Spleen (tissue), 13 donors: ENCODE results near the gene FAM117B. TPM values are rescaled to one million over a fixed set of nuclear protein-coding genes. Genes with fewer than 3 reads are reported as not detected.
A peak's percentile ranks its signal among the peaks of the same experiment; 100 is the strongest.

Experiments
- DNase-seq: peaks from one replicate; pipeline ENCODE4 v3.0.0-alpha.2; 2020
- H3K27ac ChIP-seq, 8 donors: fragments of 200-600 bp; sonication (generic) in 7 of 8; 1 replicate in 4 of 8; 2 replicates in 4 of 8; pipeline versions ENCODE4 v1.5.0 to v1.8.0; 2016 to 2021; ENCODE audit warnings: inconsistent platforms in 4 of 8, mild to moderate bottlenecking in 4 of 8, moderate library complexity in 1 of 8
- H3K27me3 ChIP-seq, 7 donors: fragments of 200-600 bp; sonication (generic) in 6 of 7; replicated peaks in 1 of 7; 1 replicate in 4 of 7; 2 replicates in 3 of 7; pipeline versions ENCODE4 v1.5.0 to v1.8.0; 2016 to 2021; ENCODE audit warnings: inconsistent platforms in 3 of 7, mild to moderate bottlenecking in 1 of 7
- H3K36me3 ChIP-seq, 6 donors: fragments of 200-600 bp; sonication (generic) in 5 of 6; 1 replicate in 4 of 6; 2 replicates in 2 of 6; pipeline versions ENCODE4 v1.5.0 to v1.8.0; 2016 to 2021; ENCODE audit warnings: inconsistent platforms in 2 of 6
- H3K4me1 ChIP-seq, 6 donors: fragments of 200-600 bp; sonication (generic) in 5 of 6; 1 replicate in 3 of 6; 2 replicates in 3 of 6; pipeline versions ENCODE4 v1.5.0 to v1.8.0; 2016 to 2021; ENCODE audit warnings: inconsistent platforms in 3 of 6
- H3K4me3 ChIP-seq, 8 donors: fragments of 200-600 bp; sonication (generic) in 7 of 8; 1 replicate in 4 of 8; 2 replicates in 4 of 8; pipeline versions ENCODE4 v1.5.0 to v1.8.0; 2016 to 2021; ENCODE audit warnings: inconsistent platforms in 4 of 8, mild to moderate bottlenecking in 4 of 8, moderate library complexity in 2 of 8
- H3K9me3 ChIP-seq, 8 donors: fragments of 200-600 bp; sonication (generic) in 7 of 8; 1 replicate in 4 of 8; 2 replicates in 4 of 8; pipeline versions ENCODE4 v1.5.0 to v1.8.0; 2016 to 2021; ENCODE audit warnings: inconsistent platforms in 4 of 8
- POLR2A ChIP-seq, 3 donors: fragments of 450-650 bp; IDR thresholded peaks; one replicate each; pipeline ENCODE4 v1.5.1; 2017; ENCODE audit warnings: antibody characterized with exemption in 3 of 3, mild to moderate bottlenecking in 1 of 3
- POLR2AphosphoS5 ChIP-seq, 3 donors: sonication (generic); formaldehyde crosslinking; IDR thresholded peaks; one replicate each; pipeline ENCODE4 v1.5.1; 2017; ENCODE audit warnings: antibody characterized with exemption in 3 of 3
- WGBS, 5 donors: extraction: QIAGEN DNeasy Blood & Tissue Kit in 3 of 5; methylation state at CpG; one replicate each; pipeline versions ENCODE4 v1.1.5 to v1.1.7; 2013 to 2018; 5-methylcytosine and 5-hydroxymethylcytosine counted together
- intact Hi-C: fragments of 100-400 bp; cut with DNase I; formaldehyde crosslinking; loops from one replicate; pipeline ENCODE4 v1.15.0; 2023; ENCODE audit warnings: low total_unique reads
- long read RNA-seq, 2 donors: transcript quantifications; one replicate each; lab custom pipeline, GENCODE V29; 2026
- polyA plus RNA-seq, 3 donors: library from polyadenylated mRNA; stranded (reverse); fragments of 200-250 nt; gene quantifications; one replicate each; pipeline ENCODE4 v1.2.1, GENCODE V29; 2013
- total RNA-seq, 7 donors: library from RNA; depleted of rRNA in 3 of 7; stranded (reverse); fragments of >200 nt in 3 of 7; fragmentation: NEBNext Ultra II Directional in 4 of 7; extraction: Animal tissue kit (Norgen Biotek cat#: 25700) in 4 of 7; gene quantifications; one replicate each; pipeline versions ENCODE4 v1.1.0 to v1.2.1, GENCODE V29; 2016 to 2021
- TF ChIP-seq, protein P1 (sequence below), 11 experiments: fragments of 200-600 bp in 7 of 11; fragments of 450-650 bp in 4 of 11; sonication (generic) in 4 of 11; IDR thresholded peaks in 8 of 11; conservative IDR thresholded peaks in 3 of 11; 1 replicate in 7 of 11; 2 replicates in 4 of 11; pipeline versions ENCODE4 v1.4.0 to v1.8.0; 2016 to 2021; ENCODE audit warnings: antibody characterized with exemption in 11 of 11, inconsistent platforms in 4 of 11, mild to moderate bottlenecking in 1 of 11
- donor health status: healthy with polysubstance abuse.
- donor health status: DM: no; HTN: no; CAD: no; lungs with moderate emphysema.
- donor health status: DM: no; HTN: no; CAD: no.
- donor health status: Bipolar disorder and iron deficiency.
- donor health status: healthy.
- donor health status: DM: no; HTN: no; CAD: no.
- donor health status: DM: yes; HTN: yes; CAD: no.

FAM117B gene
- total RNA-seq = 10 to 100 TPM; 10.2 to 28.0 (median 16.8) TPM
- polyA plus RNA-seq = 1 to 10 TPM; 4.8 to 6.7 (median 5.6) TPM
- long read RNA-seq, donor 1 = 0 reads
- long read RNA-seq, donor 2, partial matches to known transcripts = 8 of 8 reads
- long read RNA-seq, donor 2, other reads (novel, unspliced or antisense) = 0 of 8 reads

DNA sequence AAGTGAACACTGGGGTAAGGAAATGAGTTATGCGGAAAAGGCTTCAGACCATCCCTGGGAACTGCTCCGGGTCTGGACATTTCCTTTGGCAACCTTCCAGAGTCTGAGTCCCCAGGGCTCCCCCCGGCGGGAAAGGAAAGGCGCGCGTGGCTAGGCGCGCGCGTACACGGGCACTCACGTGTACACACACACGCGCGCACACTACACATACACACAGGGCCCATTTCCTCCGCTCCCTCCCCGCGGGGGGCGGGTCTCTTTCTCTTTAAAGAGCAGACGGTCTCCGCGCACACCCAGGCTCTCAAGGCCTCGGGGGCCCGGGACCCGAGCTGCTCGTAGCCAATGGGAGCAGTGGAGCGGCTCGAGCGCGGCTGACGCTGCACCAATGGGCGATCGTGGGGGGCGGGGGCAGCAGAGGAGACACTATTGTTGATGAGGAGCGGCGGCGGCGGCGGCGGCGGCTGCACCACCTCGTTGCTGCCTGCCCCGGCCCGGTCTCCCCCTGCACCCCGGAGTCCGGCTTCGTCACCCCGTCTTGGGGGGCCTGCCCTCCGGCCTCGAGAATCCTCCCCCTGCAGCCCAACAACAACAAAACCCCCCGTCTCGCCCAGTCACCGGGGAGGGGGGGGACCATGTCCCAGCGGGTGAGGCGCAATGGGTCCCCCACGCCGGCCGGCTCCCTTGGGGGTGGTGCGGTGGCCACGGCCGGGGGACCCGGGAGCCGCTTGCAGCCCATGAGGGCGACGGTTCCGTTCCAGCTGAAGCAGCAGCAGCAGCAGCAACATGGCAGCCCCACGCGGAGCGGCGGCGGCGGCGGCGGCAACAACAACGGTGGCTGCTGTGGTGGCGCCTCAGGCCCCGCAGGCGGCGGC lies at the start of gene FAM117B:
Gene FAM117B, plus strand, starts transcription at position 414 of the 872 bp plus-strand sequence. Its CDS starts 219 bp downstream, at position 633.
- no peaks in the 10 kb centered on the region for H3K36me3 ChIP-seq
- intact Hi-C loops = no loop called here
- WGBS, 5 donors = 0 to 1% (median 1%) methylated on average over 27 to 79 of the region's 80 CpGs
- H3K9me3 ChIP-seq = no peaks in the 10 kb centered on the region
- H3K4me3 ChIP-seq = peak within 1 kb of the TSS; percentile 93 to 100 (median 98)
- DNase-seq = peak; percentile 100
- H3K27me3 ChIP-seq = no peaks in the 10 kb centered on the region
- TF ChIP-seq, protein P1, sequence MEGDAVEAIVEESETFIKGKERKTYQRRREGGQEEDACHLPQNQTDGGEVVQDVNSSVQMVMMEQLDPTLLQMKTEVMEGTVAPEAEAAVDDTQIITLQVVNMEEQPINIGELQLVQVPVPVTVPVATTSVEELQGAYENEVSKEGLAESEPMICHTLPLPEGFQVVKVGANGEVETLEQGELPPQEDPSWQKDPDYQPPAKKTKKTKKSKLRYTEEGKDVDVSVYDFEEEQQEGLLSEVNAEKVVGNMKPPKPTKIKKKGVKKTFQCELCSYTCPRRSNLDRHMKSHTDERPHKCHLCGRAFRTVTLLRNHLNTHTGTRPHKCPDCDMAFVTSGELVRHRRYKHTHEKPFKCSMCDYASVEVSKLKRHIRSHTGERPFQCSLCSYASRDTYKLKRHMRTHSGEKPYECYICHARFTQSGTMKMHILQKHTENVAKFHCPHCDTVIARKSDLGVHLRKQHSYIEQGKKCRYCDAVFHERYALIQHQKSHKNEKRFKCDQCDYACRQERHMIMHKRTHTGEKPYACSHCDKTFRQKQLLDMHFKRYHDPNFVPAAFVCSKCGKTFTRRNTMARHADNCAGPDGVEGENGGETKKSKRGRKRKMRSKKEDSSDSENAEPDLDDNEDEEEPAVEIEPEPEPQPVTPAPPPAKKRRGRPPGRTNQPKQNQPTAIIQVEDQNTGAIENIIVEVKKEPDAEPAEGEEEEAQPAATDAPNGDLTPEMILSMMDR (IDR thresholded peaks at IDR 0.05 in 8 of 11, conservative IDR thresholded peaks at IDR 0.05 in 3 of 11) = peak in 2 of 11 experiments; percentile 3 to 29
- peak; percentile 27 to 88 (median 43) for TF ChIP-seq POLR2A (IDR thresholded peaks at IDR 0.05)
- peak; percentile 93 to 98 (median 97) for TF ChIP-seq POLR2AphosphoS5 (IDR thresholded peaks at IDR 0.05)
- H3K4me1 ChIP-seq = peaks cover 17 to 64% (median 44%) of the 10 kb centered on the region in 6 donors
- peak within 1 kb of the TSS; percentile 92 to 99 (median 96) for H3K27ac ChIP-seq

DNA sequence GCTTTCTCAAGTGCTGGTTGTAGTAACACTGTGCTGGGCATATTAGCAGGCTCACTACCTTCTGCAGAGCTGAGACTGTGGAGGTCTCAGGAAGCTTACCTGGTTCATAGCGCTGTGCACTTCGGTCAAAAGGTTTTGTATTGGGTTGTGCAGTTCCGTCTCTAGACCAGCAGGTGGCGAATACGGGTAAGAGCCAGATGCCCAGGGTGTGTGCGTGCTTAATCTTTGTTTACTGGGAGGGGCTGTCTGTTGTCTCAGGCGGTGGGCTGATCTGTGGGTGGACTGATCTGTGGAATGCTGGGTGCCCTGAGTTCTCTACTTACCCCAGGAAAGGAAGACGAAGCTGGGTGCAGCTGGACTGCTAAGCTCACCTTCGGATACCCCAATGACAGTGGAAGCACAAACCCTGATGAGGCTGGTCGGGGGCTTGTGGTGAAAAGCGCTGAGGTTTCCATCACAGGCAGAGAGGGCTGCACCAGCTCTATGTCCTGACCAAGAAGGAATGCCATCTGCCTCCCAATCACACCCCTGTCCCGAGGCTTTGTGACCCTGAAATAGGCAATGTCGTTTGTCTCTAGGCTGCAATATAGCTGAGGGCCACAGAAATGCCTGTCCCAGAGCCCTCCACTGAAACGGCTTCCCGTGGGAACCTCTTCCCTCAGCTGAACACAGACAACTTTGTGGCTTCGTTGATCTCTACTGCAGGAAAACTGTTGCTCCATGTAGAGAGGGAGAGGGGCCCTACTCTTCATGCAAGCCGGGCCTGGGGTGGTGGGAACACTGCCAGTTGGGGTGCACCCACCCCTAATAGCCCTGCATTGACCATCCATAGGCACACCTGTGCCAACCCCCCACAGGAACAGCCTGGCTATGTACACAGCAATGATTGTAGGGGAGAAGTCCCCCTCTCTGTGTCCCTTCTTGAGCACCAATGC lies 45.9 kb upstream of the FAM117B start:
- intact Hi-C loops = loop anchor here (5.0 kb wide), 1 partner anchor 283 kb away; the partner anchor contains the start of gene ICA1L
- Histone ChIP-seq H3K36me3 (no peaks in the 10 kb centered on the region), H3K9me3 (peaks cover 0 to 7% (median 3%) of the 10 kb centered on the region in 8 donors), H3K4me1 (peaks cover 6 to 11% (median 9%) of the 10 kb centered on the region in 6 donors), H3K4me3 (peak overlapping the region in 1 of 8 donors; percentile 49), H3K27ac (no peak overlapping the region), H3K27me3 (no peaks in the 10 kb centered on the region)
- 31 to 44% (median 38%) methylated on average over 15 to 17 of the region's 17 CpGs for WGBS, 5 donors
- TF ChIP-seq POLR2AphosphoS5 (IDR thresholded peaks at IDR 0.05) = peak in 1 of 3 donors; percentile 60
- TF ChIP-seq, protein P1 (IDR thresholded peaks at IDR 0.05 in 8 of 11, conservative IDR thresholded peaks at IDR 0.05 in 3 of 11) = peak; percentile 71 to 96 (median 91)
- no peak for TF ChIP-seq POLR2A (IDR thresholded peaks at IDR 0.05)
- DNase-seq = peak; percentile 84

DNA sequence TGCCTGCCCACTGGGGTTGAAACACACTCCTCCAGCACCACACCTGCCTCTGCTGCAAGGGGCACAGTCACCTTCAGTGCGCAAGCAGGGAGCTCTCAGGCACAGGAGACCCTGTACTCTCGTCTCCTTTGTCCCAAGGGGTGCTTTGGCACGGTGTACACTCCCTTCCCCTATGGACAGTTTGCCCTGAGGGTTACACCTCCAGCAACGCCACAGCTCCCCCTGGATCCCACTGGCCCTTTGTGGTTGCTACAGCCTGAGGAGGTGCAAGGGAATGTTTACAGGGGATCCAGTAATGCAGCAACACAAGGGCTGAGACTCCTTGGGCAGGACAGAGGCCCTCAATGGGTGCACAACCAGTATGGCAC lies 45.2 kb upstream of the FAM117B start:
- 83 to 98% (median 92%) methylated on average over 3 to 4 of the region's 4 CpGs for WGBS, 5 donors
- Histone ChIP-seq H3K36me3 (no peaks in the 10 kb centered on the region), H3K4me1 (peaks cover 6 to 11% (median 9%) of the 10 kb centered on the region in 6 donors), H3K4me3 (no peak overlapping the region), H3K27me3 (no peaks in the 10 kb centered on the region), H3K9me3 (peaks cover 0 to under 1% (median 0%) of the 10 kb centered on the region in 8 donors), H3K27ac (no peak overlapping the region)
- intact Hi-C loops = loop anchor here (5.0 kb wide), 1 partner anchor 283 kb away; the partner anchor contains the start of gene ICA1L
- DNase-seq = no peak
- TF ChIP-seq, protein P1 (IDR thresholded peaks at IDR 0.05 in 8 of 11, conservative IDR thresholded peaks at IDR 0.05 in 3 of 11) = no peak
- TF ChIP-seq POLR2AphosphoS5 (IDR thresholded peaks at IDR 0.05) (no peak), POLR2A (IDR thresholded peaks at IDR 0.05) (no peak)
